ENCODE data around the gene MEDAG. TPM values are rescaled to one million over a fixed set of nuclear protein-coding genes. Genes with fewer than 3 reads are reported as not detected.
"Not testable (repeated sequence)": the region's sequence is repeated elsewhere in the genome, so short reads cannot be mapped to it uniquely, and the experiment has no call there.

MEDAG gene
- total and polyA plus RNA-seq, 2 experiments from 2014 or later: 1.7 to 2.0 TPM

DNA sequence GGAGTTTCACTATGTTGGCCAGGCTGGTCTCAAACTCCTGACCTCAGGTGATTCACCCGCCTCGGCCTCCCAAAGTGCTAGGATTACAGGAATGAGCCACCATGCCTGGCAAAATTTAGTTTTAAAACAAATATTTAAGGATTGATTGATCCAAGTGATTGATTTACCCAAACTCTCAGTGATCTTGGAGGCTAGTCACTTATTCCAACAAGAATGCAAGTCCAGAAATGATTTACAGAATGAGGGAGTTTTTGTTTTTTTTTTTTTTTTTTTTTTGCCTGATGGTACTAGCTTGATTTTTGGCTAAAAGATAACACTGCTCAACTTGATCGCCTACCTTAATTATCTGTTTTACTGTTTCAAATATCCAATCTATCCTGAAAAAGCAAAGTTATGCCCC lies 20.7 kb downstream of the MEDAG start (continued):
- TF ChIP-seq, protein P1, sequence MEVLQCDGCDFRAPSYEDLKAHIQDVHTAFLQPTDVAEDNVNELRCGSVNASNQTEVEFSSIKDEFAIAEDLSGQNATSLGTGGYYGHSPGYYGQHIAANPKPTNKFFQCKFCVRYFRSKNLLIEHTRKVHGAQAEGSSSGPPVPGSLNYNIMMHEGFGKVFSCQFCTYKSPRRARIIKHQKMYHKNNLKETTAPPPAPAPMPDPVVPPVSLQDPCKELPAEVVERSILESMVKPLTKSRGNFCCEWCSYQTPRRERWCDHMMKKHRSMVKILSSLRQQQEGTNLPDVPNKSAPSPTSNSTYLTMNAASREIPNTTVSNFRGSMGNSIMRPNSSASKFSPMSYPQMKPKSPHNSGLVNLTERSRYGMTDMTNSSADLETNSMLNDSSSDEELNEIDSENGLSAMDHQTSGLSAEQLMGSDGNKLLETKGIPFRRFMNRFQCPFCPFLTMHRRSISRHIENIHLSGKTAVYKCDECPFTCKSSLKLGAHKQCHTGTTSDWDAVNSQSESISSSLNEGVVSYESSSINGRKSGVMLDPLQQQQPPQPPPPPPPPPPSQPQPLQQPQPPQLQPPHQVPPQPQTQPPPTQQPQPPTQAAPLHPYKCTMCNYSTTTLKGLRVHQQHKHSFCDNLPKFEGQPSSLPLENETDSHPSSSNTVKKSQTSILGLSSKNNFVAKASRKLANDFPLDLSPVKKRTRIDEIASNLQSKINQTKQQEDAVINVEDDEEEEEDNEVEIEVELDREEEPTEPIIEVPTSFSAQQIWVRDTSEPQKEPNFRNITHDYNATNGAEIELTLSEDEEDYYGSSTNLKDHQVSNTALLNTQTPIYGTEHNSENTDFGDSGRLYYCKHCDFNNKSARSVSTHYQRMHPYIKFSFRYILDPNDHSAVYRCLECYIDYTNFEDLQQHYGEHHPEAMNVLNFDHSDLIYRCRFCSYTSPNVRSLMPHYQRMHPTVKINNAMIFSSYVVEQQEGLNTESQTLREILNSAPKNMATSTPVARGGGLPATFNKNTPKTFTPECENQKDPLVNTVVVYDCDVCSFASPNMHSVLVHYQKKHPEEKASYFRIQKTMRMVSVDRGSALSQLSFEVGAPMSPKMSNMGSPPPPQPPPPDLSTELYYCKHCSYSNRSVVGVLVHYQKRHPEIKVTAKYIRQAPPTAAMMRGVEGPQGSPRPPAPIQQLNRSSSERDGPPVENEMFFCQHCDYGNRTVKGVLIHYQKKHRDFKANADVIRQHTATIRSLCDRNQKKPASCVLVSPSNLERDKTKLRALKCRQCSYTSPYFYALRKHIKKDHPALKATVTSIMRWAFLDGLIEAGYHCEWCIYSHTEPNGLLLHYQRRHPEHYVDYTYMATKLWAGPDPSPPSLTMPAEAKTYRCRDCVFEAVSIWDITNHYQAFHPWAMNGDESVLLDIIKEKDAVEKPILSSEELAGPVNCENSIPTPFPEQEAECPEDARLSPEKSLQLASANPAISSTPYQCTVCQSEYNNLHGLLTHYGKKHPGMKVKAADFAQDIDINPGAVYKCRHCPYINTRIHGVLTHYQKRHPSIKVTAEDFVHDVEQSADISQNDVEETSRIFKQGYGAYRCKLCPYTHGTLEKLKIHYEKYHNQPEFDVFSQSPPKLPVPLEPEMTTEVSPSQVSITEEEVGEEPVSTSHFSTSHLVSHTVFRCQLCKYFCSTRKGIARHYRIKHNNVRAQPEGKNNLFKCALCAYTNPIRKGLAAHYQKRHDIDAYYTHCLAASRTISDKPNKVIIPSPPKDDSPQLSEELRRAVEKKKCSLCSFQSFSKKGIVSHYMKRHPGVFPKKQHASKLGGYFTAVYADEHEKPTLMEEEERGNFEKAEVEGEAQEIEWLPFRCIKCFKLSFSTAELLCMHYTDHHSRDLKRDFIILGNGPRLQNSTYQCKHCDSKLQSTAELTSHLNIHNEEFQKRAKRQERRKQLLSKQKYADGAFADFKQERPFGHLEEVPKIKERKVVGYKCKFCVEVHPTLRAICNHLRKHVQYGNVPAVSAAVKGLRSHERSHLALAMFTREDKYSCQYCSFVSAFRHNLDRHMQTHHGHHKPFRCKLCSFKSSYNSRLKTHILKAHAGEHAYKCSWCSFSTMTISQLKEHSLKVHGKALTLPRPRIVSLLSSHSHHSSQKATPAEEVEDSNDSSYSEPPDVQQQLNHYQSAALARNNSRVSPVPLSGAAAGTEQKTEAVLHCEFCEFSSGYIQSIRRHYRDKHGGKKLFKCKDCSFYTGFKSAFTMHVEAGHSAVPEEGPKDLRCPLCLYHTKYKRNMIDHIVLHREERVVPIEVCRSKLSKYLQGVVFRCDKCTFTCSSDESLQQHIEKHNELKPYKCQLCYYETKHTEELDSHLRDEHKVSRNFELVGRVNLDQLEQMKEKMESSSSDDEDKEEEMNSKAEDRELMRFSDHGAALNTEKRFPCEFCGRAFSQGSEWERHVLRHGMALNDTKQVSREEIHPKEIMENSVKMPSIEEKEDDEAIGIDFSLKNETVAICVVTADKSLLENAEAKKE (CRISPR knock-in tag; IDR thresholded peaks at IDR 0.05): no peak
- TF ChIP-seq NANOG (IDR thresholded peaks at IDR 0.05; ENCODE audit: borderline replicate concordance): no peak

DNA sequence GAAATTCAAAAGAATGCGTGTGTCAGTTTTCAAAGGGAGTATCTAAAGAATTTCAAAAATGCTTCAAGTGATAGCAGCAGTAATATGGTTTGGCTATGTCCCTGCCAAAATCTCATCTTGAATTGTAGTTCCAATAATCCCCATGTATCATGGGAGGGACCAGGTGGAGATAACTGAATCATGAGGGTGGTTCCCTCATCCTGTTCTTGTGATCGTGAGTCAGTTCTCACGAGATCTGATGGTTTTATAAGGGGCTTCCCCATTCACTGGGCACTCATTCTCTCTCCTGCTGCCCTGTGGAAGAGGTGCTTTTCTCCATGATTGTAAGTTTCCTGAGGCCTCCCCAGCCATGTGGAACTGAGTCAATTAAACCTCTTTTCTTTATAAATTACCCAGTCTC lies 21.1 kb downstream of the MEDAG start:
- H2AFZ ChIP-seq; H3K4me2 ChIP-seq; H3K36me3 ChIP-seq (ENCODE audit: insufficient read depth); H3K4me3 ChIP-seq; H3K9me2 ChIP-seq (ENCODE audit: insufficient read depth); H3K4me3 Mint-ChIP-seq; DNase-seq (ENCODE audit: low spot score); H3K36me3 Mint-ChIP-seq (ENCODE audit: low read depth); H3K27me3 Mint-ChIP-seq (ENCODE audit: insufficient read depth, low read depth, poor library complexity); H3K27ac Mint-ChIP-seq; H3K27ac ChIP-seq (ENCODE audit: low read depth); H3K4me1 ChIP-seq (ENCODE audit: insufficient read depth); H4K20me1 ChIP-seq (replicated peaks; ENCODE audit: insufficient read depth); H3K9me3 Mint-ChIP-seq; H3F3A ChIP-seq (replicated peaks; ENCODE audit: low read depth); H3K79me2 ChIP-seq (replicated peaks; ENCODE audit: insufficient read depth); ATAC-seq: not testable (repeated sequence)
- peaks cover 11% of the 10 kb centered on the region for H3K4me1 Mint-ChIP-seq
- peaks cover 13% of the 10 kb centered on the region for H3K27me3 ChIP-seq (ENCODE audit: insufficient read depth)

DNA sequence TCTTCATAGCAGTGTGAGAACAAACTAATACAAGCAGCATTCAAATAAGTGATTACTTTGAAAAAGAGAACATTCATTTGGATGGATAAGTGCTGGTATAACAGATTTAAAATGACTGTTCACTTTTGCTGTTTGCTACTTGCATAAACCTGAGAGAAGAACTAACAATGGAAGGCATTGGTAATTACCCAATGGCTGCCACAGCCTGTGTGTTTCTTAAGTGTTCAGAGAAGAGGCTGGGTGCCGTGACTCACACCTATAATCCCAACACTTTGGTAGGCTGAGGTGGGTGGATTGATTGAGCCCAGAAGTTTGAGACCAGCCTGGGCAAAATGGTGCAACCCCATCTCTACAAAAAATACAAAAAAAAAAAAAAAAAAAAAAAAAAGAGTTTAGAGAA lies 21.5 kb downstream of the MEDAG start:
- H3K4me1 ChIP-seq (ENCODE audit: insufficient read depth): peaks cover 4% of the 10 kb centered on the region; the same call in 1 of the 2 replicates
- Mint-ChIP-seq H3K36me3 (ENCODE audit: low read depth) (no peaks in the 10 kb centered on the region), H3K4me3 (no peak overlapping the region), H3K9me3 (no peaks in the 10 kb centered on the region; the same call in 2 of the 3 replicates), H3K27ac (no peak overlapping the region), H3K27me3 (ENCODE audit: insufficient read depth, low read depth, poor library complexity) (peaks cover 4% of the 10 kb centered on the region), H3K4me1 (peaks cover 15% of the 10 kb centered on the region)
- no peaks in the 10 kb centered on the region for H3K36me3 ChIP-seq (ENCODE audit: insufficient read depth)
- no peak overlapping the region for H3K27ac ChIP-seq (ENCODE audit: low read depth)
- H3K4me3 ChIP-seq: no peak overlapping the region
- ATAC-seq (no peak), DNase-seq (ENCODE audit: low spot score) (no peak)
- no peaks in the 10 kb centered on the region for H3F3A ChIP-seq (replicated peaks; ENCODE audit: low read depth)
- H3K4me2 ChIP-seq: no peak overlapping the region
- peaks cover 13% of the 10 kb centered on the region for H3K27me3 ChIP-seq (ENCODE audit: insufficient read depth)
- H3K79me2 ChIP-seq (replicated peaks; ENCODE audit: insufficient read depth): no peaks in the 10 kb centered on the region
- TF ChIP-seq POLR2AphosphoS5 (IDR thresholded peaks at IDR 0.05; ENCODE audit: low read depth): no peak
- no peak for TF ChIP-seq EZH2phosphoT487 (IDR thresholded peaks at IDR 0.05; ENCODE audit: unreplicated experiment)
- TF ChIP-seq, protein P2, sequence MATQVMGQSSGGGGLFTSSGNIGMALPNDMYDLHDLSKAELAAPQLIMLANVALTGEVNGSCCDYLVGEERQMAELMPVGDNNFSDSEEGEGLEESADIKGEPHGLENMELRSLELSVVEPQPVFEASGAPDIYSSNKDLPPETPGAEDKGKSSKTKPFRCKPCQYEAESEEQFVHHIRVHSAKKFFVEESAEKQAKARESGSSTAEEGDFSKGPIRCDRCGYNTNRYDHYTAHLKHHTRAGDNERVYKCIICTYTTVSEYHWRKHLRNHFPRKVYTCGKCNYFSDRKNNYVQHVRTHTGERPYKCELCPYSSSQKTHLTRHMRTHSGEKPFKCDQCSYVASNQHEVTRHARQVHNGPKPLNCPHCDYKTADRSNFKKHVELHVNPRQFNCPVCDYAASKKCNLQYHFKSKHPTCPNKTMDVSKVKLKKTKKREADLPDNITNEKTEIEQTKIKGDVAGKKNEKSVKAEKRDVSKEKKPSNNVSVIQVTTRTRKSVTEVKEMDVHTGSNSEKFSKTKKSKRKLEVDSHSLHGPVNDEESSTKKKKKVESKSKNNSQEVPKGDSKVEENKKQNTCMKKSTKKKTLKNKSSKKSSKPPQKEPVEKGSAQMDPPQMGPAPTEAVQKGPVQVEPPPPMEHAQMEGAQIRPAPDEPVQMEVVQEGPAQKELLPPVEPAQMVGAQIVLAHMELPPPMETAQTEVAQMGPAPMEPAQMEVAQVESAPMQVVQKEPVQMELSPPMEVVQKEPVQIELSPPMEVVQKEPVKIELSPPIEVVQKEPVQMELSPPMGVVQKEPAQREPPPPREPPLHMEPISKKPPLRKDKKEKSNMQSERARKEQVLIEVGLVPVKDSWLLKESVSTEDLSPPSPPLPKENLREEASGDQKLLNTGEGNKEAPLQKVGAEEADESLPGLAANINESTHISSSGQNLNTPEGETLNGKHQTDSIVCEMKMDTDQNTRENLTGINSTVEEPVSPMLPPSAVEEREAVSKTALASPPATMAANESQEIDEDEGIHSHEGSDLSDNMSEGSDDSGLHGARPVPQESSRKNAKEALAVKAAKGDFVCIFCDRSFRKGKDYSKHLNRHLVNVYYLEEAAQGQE (IDR thresholded peaks at IDR 0.05; ENCODE audit: unreplicated experiment): no peak
- no peak overlapping the region for H2AFZ ChIP-seq
- no peaks in the 10 kb centered on the region for H3K9me2 ChIP-seq (ENCODE audit: insufficient read depth)
- H4K20me1 ChIP-seq (replicated peaks; ENCODE audit: insufficient read depth): no peaks in the 10 kb centered on the region
